Heart right ventricle (tissue), 16 donors: ENCODE measurements around the gene ZNF423. TPM values are rescaled to one million over a fixed set of nuclear protein-coding genes. Genes with fewer than 3 reads are reported as not detected.
A peak's percentile ranks its signal among the peaks of the same experiment; 100 is the strongest.

Source experiments
- ATAC-seq, 8 donors: fragments of 200-7000 bp; cut with Tn5 transposase; one replicate each; pipeline ENCODE4 v1.9.1; 2020; ENCODE audit warnings: mild to moderate bottlenecking in 8 of 8, moderate library complexity in 8 of 8, moderate number of reproducible peaks in 1 of 8
- DNase-seq, 2 donors: peaks; one replicate each; pipeline ENCODE4 v3.0.0-alpha.2; 2020
- H3K27ac ChIP-seq, 10 donors: fragments of 200-600 bp; sonication (generic) in 2 of 10; one replicate each; pipeline versions ENCODE4 v1.5.0 to v1.8.0; 2020 to 2022; ENCODE audit warnings: mild to moderate bottlenecking in 3 of 10
- H3K27me3 ChIP-seq, 7 donors: fragments of 200-600 bp; one replicate each; pipeline ENCODE4 v1.8.0; 2021 to 2022; ENCODE audit warnings: mild to moderate bottlenecking in 2 of 7
- H3K36me3 ChIP-seq, 9 donors: fragments of 200-600 bp; sonication (generic) in 1 of 9; one replicate each; pipeline versions ENCODE4 v1.5.0 to v1.8.0; 2020 to 2022; ENCODE audit warnings: mild to moderate bottlenecking in 2 of 9
- H3K4me1 ChIP-seq, 9 donors: fragments of 200-600 bp; sonication (generic) in 1 of 9; one replicate each; pipeline versions ENCODE4 v1.5.0 to v1.8.0; 2020 to 2022; ENCODE audit warnings: mild to moderate bottlenecking in 4 of 9
- H3K4me3 ChIP-seq, 10 donors: fragments of 200-600 bp; sonication (generic) in 2 of 10; one replicate each; pipeline versions ENCODE4 v1.5.0 to v1.8.0; 2020 to 2022; ENCODE audit warnings: mild to moderate bottlenecking in 7 of 10, moderate library complexity in 2 of 10
- H3K9me3 ChIP-seq, 11 donors: fragments of 200-600 bp in 10 of 11; sonication (generic) in 2 of 11; one replicate each; pipeline versions ENCODE4 v1.5.0 to v1.8.0; 2013 to 2022; ENCODE audit warnings: mild to moderate bottlenecking in 2 of 11, control low read depth in 1 of 11, moderate library complexity in 1 of 11
- CTCF ChIP-seq, 9 donors: fragments of 200-600 bp; sonication (generic) in 2 of 9; IDR thresholded peaks; one replicate each; pipeline versions ENCODE4 v1.5.0 to v1.8.0; 2021 to 2022; ENCODE audit warnings: antibody characterized with exemption in 9 of 9, mild to moderate bottlenecking in 5 of 9, moderate library complexity in 1 of 9
- WGBS, 2 donors: extraction: QIAGEN DNeasy Blood & Tissue Kit; methylation state at CpG; one replicate each; pipeline ENCODE4 v1.1.7; 2013; ENCODE audit warnings: inconsistent platforms in 1 of 2; 5-methylcytosine and 5-hydroxymethylcytosine counted together
- intact Hi-C, 10 donors: fragments of 100-400 bp; cut with DNase I; formaldehyde crosslinking; loops; one replicate each; pipeline versions ENCODE4 v1.11.1 to v1.14.2; 2022
- polyA plus RNA-seq, 2 donors: library from polyadenylated mRNA; stranded (reverse); fragments of 200-250 nt; gene quantifications; one replicate each; pipeline ENCODE4 v1.2.3, GENCODE V29; 2013
- total RNA-seq, 10 donors: library from RNA; stranded (reverse); fragmentation: NEBNext Ultra II Directional in 3 of 10; extraction: Animal tissue kit (Norgen Biotek cat#: 25700) in 3 of 10; gene quantifications; one replicate each; pipeline versions ENCODE4 v1.2.1 to v1.2.4, GENCODE V29; 2021 to 2023
- donor health status: Arrhythmogenic right ventricular cardiomyopathy.
- donor health status: ischemic (EF 13 %, LVEDD 7.1; RV severe dilation, severe dysfunction).
- donor health status: healthy with polysubstance abuse.
- donor health status: DM: no; HTN: yes; CAD: no.
- donor health status: DM: no; HTN: no; CAD: no.
- donor health status: ischemic (EF 25% LVEDD 6.9; RV normal size, moderate dysfunction).
- donor health status: ischemic (EF 25% LVEDD 5.7; RV mildly dilated, moderate dysfunction).
- donor health status: healthy.
- donor health status: DM: yes; HTN: yes; CAD: no.
- donor health status: Ischemic cardiomyopathy.
- donor health status: ischemic (EF 35%, LVEDD 5.7; RV mildly dilated, moderate dysfunction).
- donor health status: nonischemic (EF 11% LVEDD 7.7; RV severe dilation, severe dysfunction).
- donor health status: DM: yes; HTN: yes; CAD: no.
- donor health status: PGD.
- donor health status: ischemic (EF 29% LVEDD 5.4; RV normal size, mild dysfunction).
- donor health status: nonischemic (EF 23%, LVEDD 6.1; RV moderate dilation, normal function).

Gene ZNF423
- total and polyA plus RNA-seq, 12 donors, result 2.6 to 10.6 (median 7.0) TPM

- Histone ChIP-seq H3K27ac (no peak overlapping the region), H3K9me3 (no peaks in the 10 kb centered on the region), H3K4me1 (peaks cover 3 to 27% (median 16%) of the 10 kb centered on the region in 9 donors), H3K4me3 (no peak overlapping the region), H3K27me3 (peaks cover 0 to 21% (median 0%) of the 10 kb centered on the region in 7 donors), H3K36me3 (no peaks in the 10 kb centered on the region)
- intact Hi-C loops, result loop anchor here in 1 of 10 donors (10.0 kb wide), 1 partner anchor 92 kb away; no protein-coding TSS in a partner anchor
- WGBS, 2 donors, result 90 to 91% methylated on average over 13 of the region's 13 CpGs
- no peak for TF ChIP-seq CTCF (IDR thresholded peaks at IDR 0.05)
- DNase-seq (no peak), ATAC-seq (no peak)
Measured at GRCh38 chr16:49746545-49746944, 109.4 kb downstream of the ZNF423 start.

GRCh38 chr16:49745311-49745747, 110.6 kb downstream of the ZNF423 start:
- TF ChIP-seq CTCF (IDR thresholded peaks at IDR 0.05), result no peak
- Histone ChIP-seq H3K27me3 (peaks cover 0 to 21% (median 0%) of the 10 kb centered on the region in 7 donors), H3K36me3 (no peaks in the 10 kb centered on the region), H3K27ac (no peak overlapping the region), H3K9me3 (no peaks in the 10 kb centered on the region), H3K4me3 (no peak overlapping the region), H3K4me1 (peaks cover 0 to 17% (median 9%) of the 10 kb centered on the region in 9 donors)
- 87 to 91% methylated on average over 11 of the region's 11 CpGs for WGBS, 2 donors
- intact Hi-C loops, result loop anchor here in 1 of 10 donors (10.0 kb wide), 1 partner anchor 91 kb away; no protein-coding TSS in a partner anchor
- no peak for ATAC-seq
- DNase-seq, result no peak

- WGBS, 2 donors, result 85 to 93% methylated on average over 19 of the region's 19 CpGs
- H3K27ac ChIP-seq, result no peak overlapping the region
- no peak for TF ChIP-seq CTCF (IDR thresholded peaks at IDR 0.05)
- peak in 3 of 8 donors; percentile 16 to 29 (median 27) for ATAC-seq
- no peaks in the 10 kb centered on the region for H3K36me3 ChIP-seq
- intact Hi-C loops, result loop anchor here in 2 of 10 donors (5.0 to 10.0 kb wide), 2 partner anchors 42 to 90 kb away; no protein-coding TSS in a partner anchor
- H3K27me3 ChIP-seq, result peaks cover 0 to 21% (median 0%) of the 10 kb centered on the region in 7 donors
- H3K9me3 ChIP-seq, result no peaks in the 10 kb centered on the region
- no peak overlapping the region for H3K4me3 ChIP-seq
- peaks cover 0 to 11% (median 4%) of the 10 kb centered on the region in 9 donors for H3K4me1 ChIP-seq
- no peak for DNase-seq
Measured at GRCh38 chr16:49744244-49745220, 111.4 kb downstream of the ZNF423 start.

- Histone ChIP-seq H3K36me3 (no peaks in the 10 kb centered on the region), H3K4me1 (peaks cover 0 to 7% (median 4%) of the 10 kb centered on the region in 9 donors), H3K9me3 (no peaks in the 10 kb centered on the region), H3K27ac (no peak overlapping the region), H3K4me3 (no peak overlapping the region), H3K27me3 (peaks cover 0 to 17% (median 0%) of the 10 kb centered on the region in 7 donors)
- DNase-seq (no peak), ATAC-seq (no peak)
- intact Hi-C loops, result loop anchor here in 2 of 10 donors (5.0 to 10.0 kb wide), 2 partner anchors 41 to 89 kb away; no protein-coding TSS in a partner anchor
- no peak for TF ChIP-seq CTCF (IDR thresholded peaks at IDR 0.05)
- WGBS, 2 donors, result 87 to 93% methylated on average over 10 of the region's 10 CpGs
Measured at GRCh38 chr16:49743658-49744057, 112.3 kb downstream of the ZNF423 start.
